Heart left ventricle (tissue), 16 donors: Measurements from ENCODE around the gene MAST4. TPM values are rescaled to one million over a fixed set of nuclear protein-coding genes. Genes with fewer than 3 reads are reported as not detected.

Experiments
- ATAC-seq, 4 donors: fragments of 200-7000 bp; cut with Tn5 transposase; one replicate each; pipeline ENCODE4 v1.9.1; 2020 to 2022; ENCODE audit warnings: moderate library complexity in 4 of 4, mild to moderate bottlenecking in 3 of 4, moderate number of reproducible peaks in 1 of 4
- DNase-seq, 5 donors: peaks; one replicate each; pipeline ENCODE4 v3.0.0-alpha.2; 2020
- H3K27ac ChIP-seq, 12 donors: fragments of 200-600 bp; sonication (generic) in 4 of 12; one replicate each; pipeline versions ENCODE4 v1.5.0 to v1.8.0; 2016 to 2022; ENCODE audit warnings: mild to moderate bottlenecking in 2 of 12
- H3K27me3 ChIP-seq, 9 donors: fragments of 200-600 bp; sonication (generic) in 2 of 9; one replicate each; pipeline versions ENCODE4 v1.5.1 to v1.8.0; 2016 to 2022; ENCODE audit warnings: mild to moderate bottlenecking in 3 of 9
- H3K36me3 ChIP-seq, 9 donors: fragments of 200-600 bp; sonication (generic) in 2 of 9; one replicate each; pipeline versions ENCODE4 v1.5.0 to v1.8.0; 2018 to 2022; ENCODE audit warnings: mild to moderate bottlenecking in 2 of 9
- H3K4me1 ChIP-seq, 12 donors: fragments of 200-600 bp; sonication (generic) in 4 of 12; one replicate each; pipeline versions ENCODE4 v1.5.0 to v1.8.0; 2016 to 2022; ENCODE audit warnings: mild to moderate bottlenecking in 3 of 12
- H3K4me3 ChIP-seq, 12 donors: fragments of 200-600 bp; sonication (generic) in 4 of 12; one replicate each; pipeline versions ENCODE4 v1.5.0 to v1.8.0; 2017 to 2022; ENCODE audit warnings: mild to moderate bottlenecking in 9 of 12, moderate library complexity in 4 of 12
- H3K9me3 ChIP-seq, 12 donors: fragments of 200-600 bp; sonication (generic) in 4 of 12; one replicate each; pipeline versions ENCODE4 v1.5.0 to v1.8.0; 2016 to 2022; ENCODE audit warnings: mild to moderate bottlenecking in 1 of 12
- CTCF ChIP-seq, 12 donors: fragments of 200-600 bp; sonication (generic) in 4 of 12; IDR thresholded peaks; one replicate each; pipeline versions ENCODE4 v1.5.0 to v1.8.0; 2018 to 2022; ENCODE audit warnings: antibody characterized with exemption in 12 of 12, mild to moderate bottlenecking in 5 of 12
- POLR2A ChIP-seq, 2 donors: fragments of 450-650 bp; IDR thresholded peaks; one replicate each; pipeline ENCODE4 v1.6.1; 2017; ENCODE audit warnings: antibody characterized with exemption in 2 of 2, mild to moderate bottlenecking in 2 of 2, moderate library complexity in 2 of 2
- WGBS, 4 donors: extraction: QIAGEN DNeasy Blood & Tissue Kit in 2 of 4; methylation state at CpG; one replicate each; pipeline versions ENCODE4 v1.1.5 to v1.1.7; 2013 to 2018; 5-methylcytosine and 5-hydroxymethylcytosine counted together
- intact Hi-C, 10 donors: fragments of 100-400 bp; cut with DNase I; formaldehyde crosslinking; loops; one replicate each; pipeline versions ENCODE4 v1.11.1 to v1.14.2; 2022
- polyA plus RNA-seq, 2 donors: library from polyadenylated mRNA; stranded (reverse); fragments of 200-250 nt; gene quantifications; one replicate each; pipeline ENCODE4 v1.2.3, GENCODE V29; 2013
- total RNA-seq, 9 donors: library from RNA; depleted of rRNA in 2 of 9; stranded (reverse); fragments of >200 nt in 2 of 9; fragmentation: NEBNext Ultra II Directional in 3 of 9; extraction: Animal tissue kit (Norgen Biotek cat#: 25700) in 3 of 9; gene quantifications; one replicate each; pipeline versions ENCODE4 v1.1.0 to v1.2.4, GENCODE V29; 2016 to 2023
- donor health status: ischemic (EF 13 %, LVEDD 7.1; RV severe dilation, severe dysfunction).
- donor health status: healthy with polysubstance abuse.
- donor health status: DM: no; HTN: yes; CAD: no.
- donor health status: DM: no; HTN: no; CAD: no.
- donor health status: ischemic (EF 25% LVEDD 6.9; RV normal size, moderate dysfunction).
- donor health status: ischemic (EF 25% LVEDD 5.7; RV mildly dilated, moderate dysfunction).
- donor health status: healthy.
- donor health status: DM: yes; HTN: yes; CAD: no.
- donor health status: ischemic (EF 35%, LVEDD 5.7; RV mildly dilated, moderate dysfunction).
- donor health status: nonischemic (EF 11% LVEDD 7.7; RV severe dilation, severe dysfunction).
- donor health status: DM: yes; HTN: yes; CAD: no.
- donor health status: PGD.
- donor health status: ischemic (EF 29% LVEDD 5.4; RV normal size, mild dysfunction).
- donor health status: nonischemic (EF 23%, LVEDD 6.1; RV moderate dilation, normal function).

The MAST4 gene
- total and polyA plus RNA-seq, 11 donors = 26.8 to 96.2 (median 68.1) TPM

- Histone ChIP-seq H3K36me3 (no peaks in the 10 kb centered on the region), H3K27ac (no peak overlapping the region), H3K9me3 (no peaks in the 10 kb centered on the region), H3K4me3 (no peak overlapping the region), H3K27me3 (no peaks in the 10 kb centered on the region), H3K4me1 (peaks cover 0 to 10% (median 0%) of the 10 kb centered on the region in 12 donors)
- no peak for TF ChIP-seq POLR2A (IDR thresholded peaks at IDR 0.05)
- no peak for TF ChIP-seq CTCF (IDR thresholded peaks at IDR 0.05)
- ATAC-seq (no peak), DNase-seq (no peak)
- 64 to 80% (median 73%) methylated on average over 3 of the region's 3 CpGs for WGBS, 4 donors
- intact Hi-C loops = loop anchor here in 1 of 10 donors (10.0 kb wide), 1 partner anchor 412 kb away; no protein-coding TSS in a partner anchor
These were observed 206.7 kb downstream of the MAST4 start for GRCh38 chr5:66802941-66803340.

DNA sequence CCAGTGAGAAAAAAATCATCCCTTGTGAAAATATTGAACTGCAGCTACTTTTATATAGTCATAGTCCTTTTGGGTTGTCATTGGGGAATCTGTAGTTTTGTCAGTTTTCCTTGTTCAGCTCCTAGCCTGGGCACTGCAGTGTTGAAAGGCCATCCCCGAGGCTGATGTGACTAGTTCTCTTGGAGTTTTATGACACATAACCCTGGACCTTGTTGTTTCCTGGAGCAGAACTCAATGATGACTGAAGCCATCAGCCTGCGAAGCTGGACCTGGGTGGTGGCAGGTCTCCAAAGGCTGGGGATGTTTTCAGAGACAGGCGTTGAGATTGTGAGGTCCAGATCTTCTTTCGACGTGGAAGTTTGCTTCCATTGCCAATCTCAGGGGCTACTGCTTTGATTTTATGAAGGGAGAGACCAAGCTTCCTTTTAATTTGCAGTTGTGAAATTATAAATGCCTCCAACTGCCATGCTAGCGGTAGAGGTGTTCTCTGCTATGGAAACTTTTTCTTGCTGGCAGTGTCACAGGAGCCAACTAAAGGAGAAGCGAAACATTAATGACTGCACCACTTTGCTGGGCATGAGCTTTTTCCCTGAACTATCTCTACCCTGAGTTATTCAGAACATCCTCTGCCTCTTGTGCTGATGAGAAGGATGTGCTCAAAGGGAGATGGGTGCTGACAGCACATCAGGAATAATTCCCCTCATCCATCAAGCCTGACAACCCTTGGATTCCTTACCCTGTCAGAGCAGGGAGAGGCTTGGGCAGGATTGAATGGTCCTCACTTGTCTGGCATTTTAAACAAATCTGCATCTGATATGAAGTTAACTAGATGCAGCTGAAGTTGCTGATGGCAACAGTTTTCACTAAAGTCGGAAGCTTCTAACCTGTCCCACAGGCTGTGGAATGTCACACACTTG, 209.6 kb downstream of the MAST4 start:
- Histone ChIP-seq H3K4me3 (no peak overlapping the region), H3K9me3 (no peaks in the 10 kb centered on the region), H3K4me1 (peaks cover 0 to 10% (median 0%) of the 10 kb centered on the region in 12 donors), H3K36me3 (no peaks in the 10 kb centered on the region), H3K27ac (no peak overlapping the region), H3K27me3 (no peaks in the 10 kb centered on the region)
- DNase-seq = no peak
- WGBS, 4 donors = 60 to 71% (median 68%) methylated on average over 8 of the region's 8 CpGs
- ATAC-seq = peak in 1 of 4 donors; percentile 48
- TF ChIP-seq CTCF (IDR thresholded peaks at IDR 0.05) (no peak), POLR2A (IDR thresholded peaks at IDR 0.05) (no peak)
- intact Hi-C loops = loop anchor here in 6 of 10 donors (5.0 to 10.0 kb wide), 3 partner anchors 397 to 409 kb away; no protein-coding TSS in a partner anchor

GRCh38 chr5:66807743-66808142, 211.6 kb downstream of the MAST4 start:
- intact Hi-C loops = loop anchor here in 6 of 10 donors (5.0 to 10.0 kb wide), 3 partner anchors 395 to 407 kb away; no protein-coding TSS in a partner anchor
- WGBS, 4 donors = 53 to 59% (median 56%) methylated on average over 5 of the region's 5 CpGs
- H3K27ac ChIP-seq = no peak overlapping the region
- no peaks in the 10 kb centered on the region for H3K36me3 ChIP-seq
- no peaks in the 10 kb centered on the region for H3K9me3 ChIP-seq
- no peaks in the 10 kb centered on the region for H3K27me3 ChIP-seq
- no peak for TF ChIP-seq POLR2A (IDR thresholded peaks at IDR 0.05)
- peak; percentile 7 to 61 (median 37) for TF ChIP-seq CTCF (IDR thresholded peaks at IDR 0.05)
- H3K4me3 ChIP-seq = no peak overlapping the region
- ATAC-seq (peak; percentile 35 to 77 (median 68)), DNase-seq (no peak)
- peaks cover 0 to 12% (median 0%) of the 10 kb centered on the region in 12 donors for H3K4me1 ChIP-seq

DNA sequence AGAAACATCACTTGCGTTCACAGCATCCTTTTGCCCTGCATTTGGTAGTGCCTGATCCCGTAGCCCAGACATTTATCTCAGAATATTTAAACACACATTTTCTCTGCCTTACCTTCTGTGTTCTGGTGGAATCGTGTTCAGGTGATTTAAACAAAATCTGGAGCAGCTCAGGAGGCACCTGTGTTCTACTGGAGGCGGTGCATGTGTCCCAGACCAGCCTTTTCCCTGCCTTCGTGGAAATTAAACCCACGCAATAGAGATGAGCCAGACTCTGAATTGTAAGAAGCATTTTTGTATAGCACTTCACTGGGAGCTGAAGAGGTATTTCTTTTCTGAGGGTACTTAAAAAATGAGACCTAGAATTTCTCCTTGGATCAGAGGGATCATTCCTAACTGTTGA, 212.5 kb downstream of the MAST4 start:
- 81 to 89% (median 86%) methylated on average over 6 of the region's 6 CpGs for WGBS, 4 donors
- Histone ChIP-seq H3K9me3 (no peaks in the 10 kb centered on the region), H3K36me3 (no peaks in the 10 kb centered on the region), H3K4me1 (peaks cover 0 to 14% (median under 1%) of the 10 kb centered on the region in 12 donors), H3K27me3 (no peaks in the 10 kb centered on the region), H3K27ac (no peak overlapping the region), H3K4me3 (no peak overlapping the region)
- TF ChIP-seq POLR2A (IDR thresholded peaks at IDR 0.05) = no peak
- TF ChIP-seq CTCF (IDR thresholded peaks at IDR 0.05) = no peak
- intact Hi-C loops = loop anchor here in 6 of 10 donors (5.0 to 10.0 kb wide), 3 partner anchors 394 to 406 kb away; no protein-coding TSS in a partner anchor
- DNase-seq (no peak), ATAC-seq (no peak)
